GM21737 (cell line): ENCODE measurements around the gene ESD.
"Not testable (repeated sequence)": the region's sequence is repeated elsewhere in the genome, so short reads cannot be mapped to it uniquely, and the experiment has no call there.

ENCODE experiments used
- ATAC-seq: cut with Tn5 transposase; IDR thresholded peaks from one replicate; pipeline ENCODE4 v1.9.1; 2021; ENCODE audit warnings: mild to moderate bottlenecking, moderate library complexity; ENCODE audit not compliant: unreplicated experiment

ESD gene

GRCh38 chr13:46796515-46797474, at the start of gene ESD:
Gene ESD (minus strand): TSS chr13:46797161. CDS start chr13:46791413, 5,748 bp downstream.
- peak; percentile 94 for ATAC-seq

GRCh38 chr13:46846726-46847125, 49.8 kb upstream of the ESD start:
- no peak for ATAC-seq

GRCh38 chr13:46845146-46845545, 48.2 kb upstream of the ESD start:
- no peak for ATAC-seq

GRCh38 chr13:46844431-46844830, 47.5 kb upstream of the ESD start:
- no peak for ATAC-seq

GRCh38 chr13:46839399-46839798, 42.4 kb upstream of the ESD start:
- no peak for ATAC-seq

GRCh38 chr13:46834657-46835056, 37.7 kb upstream of the ESD start:
- ATAC-seq, result no peak

- no peak for ATAC-seq
Measured at GRCh38 chr13:46831588-46832194, 34.7 kb upstream of the ESD start.

GRCh38 chr13:46830405-46831005, 33.5 kb upstream of the ESD start:
- no peak for ATAC-seq

- no peak for ATAC-seq
Measured at GRCh38 chr13:46822551-46822950, 25.6 kb upstream of the ESD start.

- no peak for ATAC-seq
Measured at GRCh38 chr13:46817838-46818476, 21.0 kb upstream of the ESD start.

- no peak for ATAC-seq
Measured at GRCh38 chr13:46817095-46817494, 20.1 kb upstream of the ESD start.

GRCh38 chr13:46816371-46816770, 19.4 kb upstream of the ESD start:
- ATAC-seq, result no peak

GRCh38 chr13:46812301-46812797, 15.4 kb upstream of the ESD start:
- no peak for ATAC-seq

GRCh38 chr13:46810440-46810839, 13.5 kb upstream of the ESD start:
- no peak for ATAC-seq

GRCh38 chr13:46804921-46805320, 8.0 kb upstream of the ESD start:
- not testable (repeated sequence) for ATAC-seq

GRCh38 chr13:46804391-46804815, 7.4 kb upstream of the ESD start:
- ATAC-seq, result no peak

- no peak for ATAC-seq
Measured at GRCh38 chr13:46803586-46803985, 6.6 kb upstream of the ESD start.

- no peak for ATAC-seq
Measured at GRCh38 chr13:46801858-46802257, 4.9 kb upstream of the ESD start.

- no peak for ATAC-seq
Measured at GRCh38 chr13:46799139-46799538, 2.2 kb upstream of the ESD start.

- ATAC-seq, result no peak
Measured at GRCh38 chr13:46797501-46798237, 708 bp upstream of the ESD start.
